ENCODE results near the gene FAM177B. TPM values are rescaled to one million over a fixed set of nuclear protein-coding genes. Genes with fewer than 3 reads are reported as not detected.
"Not testable (repeated sequence)": the region's sequence is repeated elsewhere in the genome, so short reads cannot be mapped to it uniquely, and the experiment has no call there.

FAM177B gene
- total and polyA plus RNA-seq, 5 donors, result 0.14 to 0.28 TPM; not detected in 3

GRCh38 chr1:222741630-222742457, 4.8 kb downstream of the FAM177B start:
- not testable (repeated sequence) for H3K4me1 ChIP-seq (ENCODE audit: control insufficient read depth, insufficient read depth, low read length); H3K27ac ChIP-seq (ENCODE audit: low read length); H3K27me3 ChIP-seq (ENCODE audit: control insufficient read depth, insufficient read depth); H3K4me3 ChIP-seq (ENCODE audit: low read length); H3K9me3 ChIP-seq (ENCODE audit: control insufficient read depth, low read length); ATAC-seq; DNase-seq
- 93% methylated on average over 5 of the region's 5 CpGs for WGBS
- intact Hi-C loops (cut with DNase I), result loop anchor here in 1 of 4 donors (5.0 kb wide), 1 partner anchor 345 kb away; no protein-coding TSS in a partner anchor

GRCh38 chr1:222749927-222750326, 12.9 kb downstream of the FAM177B start:
- Histone ChIP-seq H3K27me3 (ENCODE audit: control insufficient read depth, insufficient read depth) (no peaks in the 10 kb centered on the region), H3K9me3 (ENCODE audit: control insufficient read depth, low read length) (no peaks in the 10 kb centered on the region), H3K27ac (ENCODE audit: low read length) (no peak overlapping the region), H3K4me3 (ENCODE audit: low read length) (no peak overlapping the region), H3K4me1 (ENCODE audit: control insufficient read depth, insufficient read depth, low read length) (no peaks in the 10 kb centered on the region)
- DNase-seq, result no peak
- no peak for ATAC-seq
- intact Hi-C loops (cut with DNase I), result loop anchor here in 1 of 4 donors (10.0 kb wide), 1 partner anchor 345 kb away; no protein-coding TSS in a partner anchor

- DNase-seq (no peak), ATAC-seq (no peak)
- H3K4me3 ChIP-seq (ENCODE audit: low read length), result no peak overlapping the region
- WGBS, result 80% methylated on average over 1 of the region's 1 CpG
- intact Hi-C loops (cut with DNase I), result loop anchor here in 1 of 4 donors (10.0 kb wide), 1 partner anchor 344 kb away; no protein-coding TSS in a partner anchor
- no peaks in the 10 kb centered on the region for H3K4me1 ChIP-seq (ENCODE audit: control insufficient read depth, insufficient read depth, low read length)
- no peaks in the 10 kb centered on the region for H3K27me3 ChIP-seq (ENCODE audit: control insufficient read depth, insufficient read depth)
- H3K27ac ChIP-seq (ENCODE audit: low read length), result no peak overlapping the region
- no peaks in the 10 kb centered on the region for H3K9me3 ChIP-seq (ENCODE audit: control insufficient read depth, low read length)
Observed at GRCh38 chr1:222750651-222751050, 13.6 kb downstream of the FAM177B start.

GRCh38 chr1:222751255-222751654, 14.3 kb downstream of the FAM177B start:
- 84% methylated on average over 3 of the region's 3 CpGs for WGBS
- intact Hi-C loops (cut with DNase I), result loop anchor here in 1 of 4 donors (10.0 kb wide), 1 partner anchor 344 kb away; no protein-coding TSS in a partner anchor
- Histone ChIP-seq H3K27me3 (ENCODE audit: control insufficient read depth, insufficient read depth) (no peaks in the 10 kb centered on the region), H3K9me3 (ENCODE audit: control insufficient read depth, low read length) (no peaks in the 10 kb centered on the region), H3K27ac (ENCODE audit: low read length) (no peak overlapping the region), H3K4me3 (ENCODE audit: low read length) (no peak overlapping the region), H3K4me1 (ENCODE audit: control insufficient read depth, insufficient read depth, low read length) (no peaks in the 10 kb centered on the region)
- ATAC-seq (no peak), DNase-seq (no peak)

- Histone ChIP-seq H3K27ac (ENCODE audit: low read length) (no peak overlapping the region), H3K4me3 (ENCODE audit: low read length) (no peak overlapping the region), H3K9me3 (ENCODE audit: control insufficient read depth, low read length) (no peaks in the 10 kb centered on the region), H3K27me3 (ENCODE audit: control insufficient read depth, insufficient read depth) (no peaks in the 10 kb centered on the region), H3K4me1 (ENCODE audit: control insufficient read depth, insufficient read depth, low read length) (no peaks in the 10 kb centered on the region)
- ATAC-seq (peak; percentile 80 to 87), DNase-seq (peak; percentile 68 to 83 (median 72))
- intact Hi-C loops (cut with DNase I), result loop anchor here in 1 of 4 donors (10.0 kb wide), 1 partner anchor 340 kb away; no protein-coding TSS in a partner anchor
- WGBS, result 69% methylated on average over 10 of the region's 10 CpGs
Observed at GRCh38 chr1:222754366-222755139, 17.6 kb downstream of the FAM177B start.

GRCh38 chr1:222757646-222758268, 20.8 kb downstream of the FAM177B start:
- H3K27ac ChIP-seq (ENCODE audit: low read length), result no peak overlapping the region

GRCh38 chr1:222759451-222760035, 22.5 kb downstream of the FAM177B start:
- peak in 1 of 3 donors; percentile 37 for DNase-seq
- intact Hi-C loops (cut with DNase I), result loop anchor here in 1 of 4 donors (10.0 kb wide), 1 partner anchor 335 kb away; no protein-coding TSS in a partner anchor
- no peaks in the 10 kb centered on the region for H3K9me3 ChIP-seq (ENCODE audit: control insufficient read depth, low read length)
- 75% methylated on average over 5 of the region's 5 CpGs for WGBS
- no peak overlapping the region for H3K4me3 ChIP-seq (ENCODE audit: low read length)
- no peak for ATAC-seq
- no peak overlapping the region for H3K27ac ChIP-seq (ENCODE audit: low read length)
- H3K27me3 ChIP-seq (ENCODE audit: control insufficient read depth, insufficient read depth), result no peaks in the 10 kb centered on the region
- no peaks in the 10 kb centered on the region for H3K4me1 ChIP-seq (ENCODE audit: control insufficient read depth, insufficient read depth, low read length)

More at GRCh38 chr1:222757646-222758268, 20.8 kb downstream of the FAM177B start:
- intact Hi-C loops (cut with DNase I), result loop anchor here in 1 of 4 donors (10.0 kb wide), 1 partner anchor 337 kb away; no protein-coding TSS in a partner anchor
- DNase-seq, result peak in 2 of 3 donors; percentile 27 to 65
- no peak overlapping the region for H3K4me3 ChIP-seq (ENCODE audit: low read length)
- H3K4me1 ChIP-seq (ENCODE audit: control insufficient read depth, insufficient read depth, low read length), result no peaks in the 10 kb centered on the region
- no peaks in the 10 kb centered on the region for H3K9me3 ChIP-seq (ENCODE audit: control insufficient read depth, low read length)
- peak; percentile 67 to 69 for ATAC-seq
- H3K27me3 ChIP-seq (ENCODE audit: control insufficient read depth, insufficient read depth), result no peaks in the 10 kb centered on the region
- WGBS, result 56% methylated on average over 10 of the region's 10 CpGs

GRCh38 chr1:222761083-222761482, 24.1 kb downstream of the FAM177B start:
- Histone ChIP-seq H3K27me3 (ENCODE audit: control insufficient read depth, insufficient read depth) (no peaks in the 10 kb centered on the region), H3K27ac (ENCODE audit: low read length) (no peak overlapping the region), H3K9me3 (ENCODE audit: control insufficient read depth, low read length) (no peaks in the 10 kb centered on the region), H3K4me3 (ENCODE audit: low read length) (no peak overlapping the region), H3K4me1 (ENCODE audit: control insufficient read depth, insufficient read depth, low read length) (no peaks in the 10 kb centered on the region)
- DNase-seq, result no peak
- WGBS, result 57% methylated on average over 1 of the region's 1 CpG
- no peak for ATAC-seq
- intact Hi-C loops (cut with DNase I), result no loop called here

GRCh38 chr1:222762178-222762577, 25.2 kb downstream of the FAM177B start:
- not testable (repeated sequence) for ATAC-seq

GRCh38 chr1:222767152-222767571, 30.2 kb downstream of the FAM177B start:
- no peak for DNase-seq
- Histone ChIP-seq H3K27ac (ENCODE audit: low read length) (no peak overlapping the region), H3K4me3 (ENCODE audit: low read length) (no peak overlapping the region), H3K27me3 (ENCODE audit: control insufficient read depth, insufficient read depth) (no peaks in the 10 kb centered on the region), H3K4me1 (ENCODE audit: control insufficient read depth, insufficient read depth, low read length) (no peaks in the 10 kb centered on the region), H3K9me3 (ENCODE audit: control insufficient read depth, low read length) (peaks cover 2% of the 10 kb centered on the region)
- intact Hi-C loops (cut with DNase I), result no loop called here
- no peak for ATAC-seq
- 83% methylated on average over 5 of the region's 5 CpGs for WGBS

More at GRCh38 chr1:222762178-222762577, 25.2 kb downstream of the FAM177B start:
- H3K27me3 ChIP-seq (ENCODE audit: control insufficient read depth, insufficient read depth); intact Hi-C loops (cut with DNase I); H3K4me3 ChIP-seq (ENCODE audit: low read length); H3K4me1 ChIP-seq (ENCODE audit: control insufficient read depth, insufficient read depth, low read length); H3K9me3 ChIP-seq (ENCODE audit: control insufficient read depth, low read length); H3K27ac ChIP-seq (ENCODE audit: low read length); DNase-seq: not testable (repeated sequence)
- WGBS, result 50% methylated on average over 4 of the region's 4 CpGs
